Panc1 (cell line): ENCODE results near the gene RPA3.

Experiments used
- POLR2AphosphoS5 ChIP-seq: IDR thresholded peaks from 2 replicates; pipeline ENCODE4 v1.6.1; 2012; ENCODE audit warnings: mild to moderate bottlenecking, low read depth, low read length, moderate library complexity
- SIN3A ChIP-seq: IDR thresholded peaks from 2 replicates; pipeline ENCODE4 v1.6.1; 2012; ENCODE audit warnings: low read depth, mild to moderate bottlenecking, low read length, moderate library complexity, borderline replicate concordance; ENCODE audit not compliant: insufficient read depth
- TF ChIP-seq, protein P1 (sequence below): fragments of 450-650 bp; IDR thresholded peaks from 2 replicates; pipeline ENCODE4 v1.5.1; 2017; ENCODE audit warnings: mild to moderate bottlenecking
- TF ChIP-seq, protein P2 (sequence below), 2 experiments: IDR thresholded peaks; 2 replicates each; pipeline ENCODE4 v1.6.1; 2011 to 2012; ENCODE audit warnings: low read depth in 2 of 2, control low read depth in 1 of 2, low read length in 1 of 2, mild to moderate bottlenecking in 1 of 2, moderate library complexity in 1 of 2; ENCODE audit not compliant: insufficient read depth in 1 of 2

DNA sequence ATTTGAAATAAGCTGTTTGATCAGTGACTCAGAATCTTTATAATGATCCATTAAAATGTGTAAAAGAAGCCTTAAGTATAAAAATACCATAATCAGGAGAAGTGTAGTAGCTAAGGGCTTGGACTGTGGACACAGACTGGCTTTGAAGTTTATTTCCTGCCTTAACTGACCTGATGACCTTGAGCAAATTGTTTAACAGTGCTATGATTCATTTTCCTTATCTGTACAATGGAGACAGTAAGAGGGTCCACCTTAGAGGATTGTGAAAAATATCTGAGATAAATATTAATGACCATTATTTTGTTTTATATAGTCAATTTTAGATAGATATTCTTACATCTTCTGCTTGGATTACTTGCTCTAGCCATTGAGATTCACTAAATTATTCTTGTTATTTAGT lies 13.3 kb upstream of the RPA3 start:
- TF ChIP-seq, protein P1, sequence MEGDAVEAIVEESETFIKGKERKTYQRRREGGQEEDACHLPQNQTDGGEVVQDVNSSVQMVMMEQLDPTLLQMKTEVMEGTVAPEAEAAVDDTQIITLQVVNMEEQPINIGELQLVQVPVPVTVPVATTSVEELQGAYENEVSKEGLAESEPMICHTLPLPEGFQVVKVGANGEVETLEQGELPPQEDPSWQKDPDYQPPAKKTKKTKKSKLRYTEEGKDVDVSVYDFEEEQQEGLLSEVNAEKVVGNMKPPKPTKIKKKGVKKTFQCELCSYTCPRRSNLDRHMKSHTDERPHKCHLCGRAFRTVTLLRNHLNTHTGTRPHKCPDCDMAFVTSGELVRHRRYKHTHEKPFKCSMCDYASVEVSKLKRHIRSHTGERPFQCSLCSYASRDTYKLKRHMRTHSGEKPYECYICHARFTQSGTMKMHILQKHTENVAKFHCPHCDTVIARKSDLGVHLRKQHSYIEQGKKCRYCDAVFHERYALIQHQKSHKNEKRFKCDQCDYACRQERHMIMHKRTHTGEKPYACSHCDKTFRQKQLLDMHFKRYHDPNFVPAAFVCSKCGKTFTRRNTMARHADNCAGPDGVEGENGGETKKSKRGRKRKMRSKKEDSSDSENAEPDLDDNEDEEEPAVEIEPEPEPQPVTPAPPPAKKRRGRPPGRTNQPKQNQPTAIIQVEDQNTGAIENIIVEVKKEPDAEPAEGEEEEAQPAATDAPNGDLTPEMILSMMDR = no peak
- no peak for TF ChIP-seq POLR2AphosphoS5
- TF ChIP-seq, protein P2, sequence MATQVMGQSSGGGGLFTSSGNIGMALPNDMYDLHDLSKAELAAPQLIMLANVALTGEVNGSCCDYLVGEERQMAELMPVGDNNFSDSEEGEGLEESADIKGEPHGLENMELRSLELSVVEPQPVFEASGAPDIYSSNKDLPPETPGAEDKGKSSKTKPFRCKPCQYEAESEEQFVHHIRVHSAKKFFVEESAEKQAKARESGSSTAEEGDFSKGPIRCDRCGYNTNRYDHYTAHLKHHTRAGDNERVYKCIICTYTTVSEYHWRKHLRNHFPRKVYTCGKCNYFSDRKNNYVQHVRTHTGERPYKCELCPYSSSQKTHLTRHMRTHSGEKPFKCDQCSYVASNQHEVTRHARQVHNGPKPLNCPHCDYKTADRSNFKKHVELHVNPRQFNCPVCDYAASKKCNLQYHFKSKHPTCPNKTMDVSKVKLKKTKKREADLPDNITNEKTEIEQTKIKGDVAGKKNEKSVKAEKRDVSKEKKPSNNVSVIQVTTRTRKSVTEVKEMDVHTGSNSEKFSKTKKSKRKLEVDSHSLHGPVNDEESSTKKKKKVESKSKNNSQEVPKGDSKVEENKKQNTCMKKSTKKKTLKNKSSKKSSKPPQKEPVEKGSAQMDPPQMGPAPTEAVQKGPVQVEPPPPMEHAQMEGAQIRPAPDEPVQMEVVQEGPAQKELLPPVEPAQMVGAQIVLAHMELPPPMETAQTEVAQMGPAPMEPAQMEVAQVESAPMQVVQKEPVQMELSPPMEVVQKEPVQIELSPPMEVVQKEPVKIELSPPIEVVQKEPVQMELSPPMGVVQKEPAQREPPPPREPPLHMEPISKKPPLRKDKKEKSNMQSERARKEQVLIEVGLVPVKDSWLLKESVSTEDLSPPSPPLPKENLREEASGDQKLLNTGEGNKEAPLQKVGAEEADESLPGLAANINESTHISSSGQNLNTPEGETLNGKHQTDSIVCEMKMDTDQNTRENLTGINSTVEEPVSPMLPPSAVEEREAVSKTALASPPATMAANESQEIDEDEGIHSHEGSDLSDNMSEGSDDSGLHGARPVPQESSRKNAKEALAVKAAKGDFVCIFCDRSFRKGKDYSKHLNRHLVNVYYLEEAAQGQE (IDR thresholded peaks at IDR 0.05; ENCODE audit: insufficient read depth in 1 of 2, low read depth in 2 of 2, low read length in 1 of 2) = no peak
- no peak for TF ChIP-seq SIN3A
